IMR-90 (cell line): ENCODE data around the gene CAGE1. TPM values are rescaled to one million over a fixed set of nuclear protein-coding genes. Genes with fewer than 3 reads are reported as not detected.

Experiments used
- ATAC-seq: fragments of 200-7000 bp; cut with Tn5 transposase; 2 replicates; pipeline ENCODE4 v1.9.1; 2020; ENCODE audit warnings: low read depth, mild to moderate bottlenecking, moderate library complexity
- BruUV-seq: library from RNA; stranded (reverse); fragments of 400-500 nt; replicated peaks from 2 replicates; lab custom pipeline; 2021; lab: Mats Ljungman, UMichigan
- CTCF ChIA-PET: fragments of 300-600 bp; formaldehyde crosslinking; extraction: SDS; loops from one replicate; lab custom pipeline; 2021; ENCODE audit warnings: antibody characterized with exemption; lab: Yijun Ruan, JAX
- POLR2A ChIA-PET: fragments of 300-600 bp; sonication (Branson Sonifier 250); formaldehyde crosslinking; loops from one replicate; lab custom pipeline; 2022; ENCODE audit warnings: antibody characterized with exemption; ENCODE audit not compliant: unreplicated experiment; lab: Charles Lee
- DNase-seq: peaks from one replicate; pipeline ENCODE4 v3.0.0; 2013
- H2AFZ ChIP-seq: replicated peaks from 2 replicates; pipeline ENCODE3; 2013; ENCODE audit warnings: low read length, mild to moderate bottlenecking; ENCODE audit not compliant: poor library complexity
- H2AK5ac ChIP-seq: 2 replicates; pipeline ENCODE4 v1.6.1; 2013; ENCODE audit warnings: low read depth, low read length, inconsistent platforms
- H2AK9ac ChIP-seq: replicated peaks from 2 replicates; pipeline ENCODE3; 2013; ENCODE audit warnings: mild to moderate bottlenecking, low read depth, low read length, moderate library complexity; ENCODE audit not compliant: poor library complexity
- H2BK120ac ChIP-seq: 2 replicates; pipeline ENCODE4 v1.6.1; 2013; ENCODE audit warnings: low read depth, low read length, inconsistent platforms
- H2BK15ac ChIP-seq: 3 replicates; pipeline ENCODE4 v1.6.1; 2013; ENCODE audit warnings: low read depth, low read length, inconsistent platforms
- H2BK20ac ChIP-seq: 2 replicates; pipeline ENCODE4 v1.6.1; 2013; ENCODE audit warnings: low read depth, mild to moderate bottlenecking, inconsistent platforms, low read length, moderate library complexity
- H2BK5ac ChIP-seq: 2 replicates; pipeline ENCODE4 v1.6.1; 2013; ENCODE audit warnings: mild to moderate bottlenecking, low read depth, low read length, inconsistent platforms; ENCODE audit not compliant: poor library complexity, severe bottlenecking
- H3K14ac ChIP-seq: replicated peaks from 2 replicates; pipeline ENCODE4 v1.6.1; 2013; ENCODE audit warnings: low read depth, low read length, inconsistent platforms
- H3K18ac ChIP-seq: 2 replicates; pipeline ENCODE4 v1.6.1; 2013; ENCODE audit warnings: low read depth, low read length, control low read depth
- H3K23ac ChIP-seq: 2 replicates; pipeline ENCODE4 v1.6.1; 2013; ENCODE audit warnings: low read depth, low read length, inconsistent platforms
- H3K27ac ChIP-seq: 2 replicates; pipeline ENCODE4 v1.5.1; 2013; ENCODE audit warnings: mild to moderate bottlenecking, control low read depth, low read length; ENCODE audit not compliant: insufficient read depth
- H3K27me3 ChIP-seq: 2 replicates; pipeline ENCODE4 v1.6.1; 2013; ENCODE audit warnings: low read length; ENCODE audit not compliant: control insufficient read depth, insufficient read depth
- H3K36me3 ChIP-seq: 2 replicates; pipeline ENCODE4 v1.6.1; 2013; ENCODE audit warnings: low read length, mixed read lengths; ENCODE audit not compliant: control insufficient read depth, insufficient read depth
- H3K4ac ChIP-seq: 2 replicates; pipeline ENCODE4 v1.6.1; 2013; ENCODE audit warnings: low read depth, low read length, inconsistent platforms
- H3K4me1 ChIP-seq: 2 replicates; pipeline ENCODE4 v1.6.1; 2013; ENCODE audit warnings: low read length, mixed read lengths; ENCODE audit not compliant: control insufficient read depth, insufficient read depth
- H3K4me2 ChIP-seq: 2 replicates; pipeline ENCODE4 v1.6.1; 2013; ENCODE audit warnings: low read depth, mild to moderate bottlenecking, control low read depth, low read length, moderate library complexity
- H3K4me3 ChIP-seq: 2 replicates; pipeline ENCODE4 v1.5.1; 2013; ENCODE audit warnings: low read depth, mild to moderate bottlenecking, control low read depth, low read length, moderate library complexity; ENCODE audit not compliant: insufficient read depth
- H3K56ac ChIP-seq: 2 replicates; pipeline ENCODE4 v1.6.1; 2013; ENCODE audit warnings: low read length, inconsistent platforms; ENCODE audit not compliant: insufficient read depth; ENCODE audit errors: extremely low read depth
- H3K79me1 ChIP-seq, 2 experiments: 2 replicates each; pipeline ENCODE4 v1.6.1; 2013; ENCODE audit warnings: low read length in 2 of 2, inconsistent platforms in 1 of 2, low read depth in 1 of 2
- H3K9ac ChIP-seq: 2 replicates; pipeline ENCODE4 v1.6.1; 2013; ENCODE audit warnings: low read depth, low read length, control low read depth
- H3K9me1 ChIP-seq: 2 replicates; pipeline ENCODE4 v1.6.1; 2013; ENCODE audit warnings: low read length, inconsistent platforms; ENCODE audit not compliant: insufficient read depth
- H3K9me3 ChIP-seq: 2 replicates; pipeline ENCODE4 v1.6.1; 2013; ENCODE audit warnings: low read length; ENCODE audit not compliant: control insufficient read depth, insufficient read depth
- H4K20me1 ChIP-seq: 2 replicates; pipeline ENCODE4 v1.6.1; 2013; ENCODE audit warnings: low read length, inconsistent platforms; ENCODE audit not compliant: insufficient read depth
- H4K5ac ChIP-seq: 2 replicates; pipeline ENCODE4 v1.6.1; 2013; ENCODE audit warnings: mild to moderate bottlenecking, low read depth, low read length, control low read depth
- H4K8ac ChIP-seq, 2 experiments: 2 replicates each; pipeline ENCODE4 v1.6.1; 2013; ENCODE audit warnings: low read depth in 2 of 2, low read length in 2 of 2, control low read depth in 1 of 2, inconsistent platforms in 1 of 2
- H4K91ac ChIP-seq: 2 replicates; pipeline ENCODE4 v1.6.1; 2013; ENCODE audit warnings: low read depth, low read length, inconsistent platforms; ENCODE audit not compliant: insufficient read depth
- CHD1 ChIP-seq: IDR thresholded peaks from 2 replicates; pipeline ENCODE4 v1.6.1; 2012; ENCODE audit warnings: low read depth, low read length, improper control_type of control experiment
- MAZ ChIP-seq: IDR thresholded peaks from 2 replicates; pipeline ENCODE4 v1.6.1; 2012; ENCODE audit warnings: low read depth, mild to moderate bottlenecking, low read length, improper control_type of control experiment, moderate library complexity, borderline replicate concordance
- POLR2A ChIP-seq: IDR thresholded peaks from 2 replicates; pipeline ENCODE4 v1.6.1; 2012; ENCODE audit warnings: mild to moderate bottlenecking, low read depth, low read length
- RFX5 ChIP-seq: IDR thresholded peaks from 2 replicates; pipeline ENCODE4 v1.8.0; 2012; ENCODE audit warnings: low read depth, mild to moderate bottlenecking, low read length, moderate library complexity
- WGBS, 2 experiments: methylation state at CpG; one replicate each; pipeline versions ENCODE4 v1.1.5 to v1.1.7; 2013; ENCODE audit warnings: missing lambda C conversion rate in 2 of 2; ENCODE audit not compliant: insufficient read length in 1 of 2; ENCODE audit errors: extremely low coverage in 2 of 2; 5-methylcytosine and 5-hydroxymethylcytosine counted together
- dilution Hi-C: fragments of 300-500 bp; cut with HindIII; formaldehyde crosslinking; loops from one replicate; pipeline ENCODE4 v1.14.3; 2018; ENCODE audit warnings: low sequenced_read_pairs; ENCODE audit not compliant: unreplicated experiment
- in situ Hi-C: fragments of 300-500 bp; cut with MboI; formaldehyde crosslinking; loops from 3 replicates; pipeline ENCODE4 v1.14.3; 2019; ENCODE audit warnings: low sequenced_read_pairs, inconsistent platforms, mixed read lengths
- intact Hi-C: fragments of 100-400 bp; cut with micrococcal nuclease; formaldehyde crosslinking; loops from 2 replicates; pipeline ENCODE4 v1.10.0; 2022
- polyA plus RNA-seq, 3 experiments: library from polyadenylated mRNA; depleted of rRNA; stranded (reverse); fragments of >200 nt; gene quantifications; 2 replicates each; pipeline ENCODE4 v1.2.3, GENCODE V29; 2012; ENCODE audit warnings: low replicate concordance in 1 of 3
- total RNA-seq: library from RNA; depleted of rRNA; stranded (reverse); fragments of >200 nt; gene quantifications from 2 replicates; pipeline ENCODE4 v1.2.3, GENCODE V29; 2012
- TF ChIP-seq, protein P1 (sequence below): conservative IDR thresholded peaks from 2 replicates; pipeline ENCODE4 v1.5.1; 2012; ENCODE audit warnings: mild to moderate bottlenecking, low read depth, low read length, improper control_type of control experiment

CAGE1 gene
- total and polyA plus RNA-seq, 2 of the 4 experiments (the other 2 are of a cell fraction) = not detected

DNA sequence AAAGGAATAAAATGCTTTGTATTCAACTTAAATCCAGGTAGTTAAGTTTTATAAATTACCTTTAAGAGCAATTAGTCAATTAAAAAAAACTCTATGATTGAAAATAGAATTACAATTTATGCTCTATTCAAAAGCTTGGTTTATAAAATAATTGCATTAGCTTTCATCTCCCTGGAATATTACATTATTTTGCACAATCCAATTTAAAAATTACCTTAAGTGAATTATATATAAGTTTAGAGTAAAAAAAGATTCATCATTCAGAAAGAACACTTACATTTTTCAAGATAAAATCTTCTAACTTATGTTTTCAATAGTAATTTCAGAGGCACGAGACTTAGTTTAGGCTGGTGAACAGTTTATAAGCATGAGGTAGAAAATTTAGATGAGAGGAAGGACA lies 91.4 kb downstream of the CAGE1 start:
- Histone ChIP-seq H4K91ac (no peak overlapping the region), H3K23ac (no peak overlapping the region), H3K36me3 (peaks cover 40% of the 10 kb centered on the region), H2BK120ac (no peak overlapping the region), H2BK5ac (no peak overlapping the region), H2AK5ac (no peak overlapping the region), H4K20me1 (peaks cover 3% of the 10 kb centered on the region; the same call in 1 of the 2 replicates), H4K8ac (no peak overlapping the region), H2AK9ac (no peak overlapping the region), H3K4ac (no peak overlapping the region), H3K4me1 (no peaks in the 10 kb centered on the region), H3K27ac (no peak overlapping the region), H3K9ac (no peak overlapping the region), H4K5ac (no peak overlapping the region), H3K4me3 (no peak overlapping the region), H2AFZ (no peak overlapping the region), H3K27me3 (no peaks in the 10 kb centered on the region), H2BK20ac (no peak overlapping the region), H3K79me1 (peaks cover 17 to 20% of the 10 kb centered on the region in 2 experiments), H3K9me1 (no peaks in the 10 kb centered on the region), H3K14ac (no peak overlapping the region), H2BK15ac (no peak overlapping the region), H3K56ac (no peak overlapping the region), H3K4me2 (no peak overlapping the region), H3K9me3 (no peaks in the 10 kb centered on the region), H3K18ac (no peak overlapping the region)
- no TSS peak for BruUV-seq
- intact Hi-C loops = no loop called here
- DNase-seq (no peak), ATAC-seq (no peak)
- dilution Hi-C loops = no loop called here
- no CpG with 5 or more reads among the region's 1 CpG for WGBS, 2 experiments
- TF ChIP-seq RFX5 (no peak), POLR2A (no peak), CHD1 (no peak), MAZ (no peak)
- TF ChIP-seq, protein P1, sequence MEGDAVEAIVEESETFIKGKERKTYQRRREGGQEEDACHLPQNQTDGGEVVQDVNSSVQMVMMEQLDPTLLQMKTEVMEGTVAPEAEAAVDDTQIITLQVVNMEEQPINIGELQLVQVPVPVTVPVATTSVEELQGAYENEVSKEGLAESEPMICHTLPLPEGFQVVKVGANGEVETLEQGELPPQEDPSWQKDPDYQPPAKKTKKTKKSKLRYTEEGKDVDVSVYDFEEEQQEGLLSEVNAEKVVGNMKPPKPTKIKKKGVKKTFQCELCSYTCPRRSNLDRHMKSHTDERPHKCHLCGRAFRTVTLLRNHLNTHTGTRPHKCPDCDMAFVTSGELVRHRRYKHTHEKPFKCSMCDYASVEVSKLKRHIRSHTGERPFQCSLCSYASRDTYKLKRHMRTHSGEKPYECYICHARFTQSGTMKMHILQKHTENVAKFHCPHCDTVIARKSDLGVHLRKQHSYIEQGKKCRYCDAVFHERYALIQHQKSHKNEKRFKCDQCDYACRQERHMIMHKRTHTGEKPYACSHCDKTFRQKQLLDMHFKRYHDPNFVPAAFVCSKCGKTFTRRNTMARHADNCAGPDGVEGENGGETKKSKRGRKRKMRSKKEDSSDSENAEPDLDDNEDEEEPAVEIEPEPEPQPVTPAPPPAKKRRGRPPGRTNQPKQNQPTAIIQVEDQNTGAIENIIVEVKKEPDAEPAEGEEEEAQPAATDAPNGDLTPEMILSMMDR = no peak
- in situ Hi-C loops = loop anchor here (25.0 kb wide), 1 partner anchor 764 kb away; the partner anchor contains the start of gene BLOC1S5
- ChIA-PET CTCF (no interaction called here), POLR2A (no interaction called here)
